Ovary (tissue), 9 donors: ENCODE measurements around the gene FLG. TPM values are rescaled to one million over a fixed set of nuclear protein-coding genes. Genes with fewer than 3 reads are reported as not detected.

ENCODE experiments used
- polyA plus RNA-seq, 2 donors: library from polyadenylated mRNA; stranded (reverse); fragments of 200-250 nt in 1 of 2; fragments of 350-450 nt in 1 of 2; fragmentation: Illumina TruSeq in 1 of 2; extraction: RNeasy Lipid Tissue Mini Kit (QIAGEN cat#74804) in 1 of 2; gene quantifications; one replicate each; pipeline ENCODE4 v1.2.3, GENCODE V29; 2013 to 2014
- total RNA-seq, 7 donors: library from RNA; depleted of rRNA in 2 of 7; stranded (reverse); fragments of >200 nt in 2 of 7; fragmentation: NEBNext Ultra II Directional in 3 of 7; extraction: Animal tissue kit (Norgen Biotek cat#: 25700) in 3 of 7; gene quantifications; one replicate each; pipeline versions ENCODE4 v1.1.0 to v1.2.4, GENCODE V29; 2016 to 2023
- donor health status: DM: no; HTN: no; CAD: no; lungs with moderate emphysema.
- donor health status: DM: no; HTN: no; CAD: no.
- donor health status: Bipolar disorder and iron deficiency.
- donor health status: DM: yes; HTN: yes; CAD: no.
- donor health status: DM: no; HTN: no; CAD: no.
- donor health status: DM: yes; HTN: yes; CAD: no.

FLG gene
- total and polyA plus RNA-seq, 9 donors = 0.01 TPM; not detected in 8

Other genes with a start within 250 kb of the FLG start
- not detected for gene TCHHL1, start 236.2 kb downstream of the FLG start, total RNA-seq
- gene TCHHL1, start 236.2 kb downstream of the FLG start, polyA plus RNA-seq = not detected
- gene TCHH, start 209.8 kb downstream of the FLG start, total RNA-seq = under 1 TPM in 6 of 7 donors, not detected in 1; 0.05 to 0.12 (median 0.09) TPM
- under 1 TPM; 0.04 to 0.07 TPM for gene TCHH, start 209.8 kb downstream of the FLG start, polyA plus RNA-seq
- not detected for gene RPTN, start 166.0 kb downstream of the FLG start, total RNA-seq
- gene RPTN, start 166.0 kb downstream of the FLG start, polyA plus RNA-seq = not detected
- not detected for gene HRNR, start 101.0 kb downstream of the FLG start, total RNA-seq
- gene HRNR, start 101.0 kb downstream of the FLG start, polyA plus RNA-seq = not detected
- gene FLG2, start 34.8 kb upstream of the FLG start, total RNA-seq = not detected
- gene FLG2, start 34.8 kb upstream of the FLG start, polyA plus RNA-seq = not detected
- gene CRNN, start 89.0 kb upstream of the FLG start, total RNA-seq = under 1 TPM in 1 of 7 donors, not detected in 6; 0.46 TPM
- not detected for gene CRNN, start 89.0 kb upstream of the FLG start, polyA plus RNA-seq
- gene LCE5A, start 185.6 kb upstream of the FLG start, total RNA-seq = not detected
- not detected for gene LCE5A, start 185.6 kb upstream of the FLG start, polyA plus RNA-seq
- not detected for gene CRCT1, start 189.2 kb upstream of the FLG start, total RNA-seq
- gene CRCT1, start 189.2 kb upstream of the FLG start, polyA plus RNA-seq = not detected
- not detected for gene LCE3E, start 241.5 kb upstream of the FLG start, total RNA-seq
- not detected for gene LCE3E, start 241.5 kb upstream of the FLG start, polyA plus RNA-seq